SH-SY5Y (cell line): ENCODE results near the gene FUT8.

ENCODE experiments used
- GATA2 ChIP-seq: IDR thresholded peaks from 2 replicates; pipeline ENCODE4 v1.6.1; 2011; ENCODE audit warnings: mild to moderate bottlenecking, low read depth, low read length
- GATA3 ChIP-seq: IDR thresholded peaks from 2 replicates; pipeline ENCODE4 v1.6.1; 2011; ENCODE audit warnings: low read depth, mild to moderate bottlenecking, low read length, moderate library complexity

GRCh38 chr14:65656554-65656953 lies 244.0 kb downstream of the FUT8 start:
- no peak for TF ChIP-seq GATA2
- TF ChIP-seq GATA3, result no peak
